HEK293 (cell line): ENCODE results near the gene FIGLA.

Source experiments
- CTCF ChIA-PET: fragments of 350-600 bp; formaldehyde crosslinking; extraction: SDS; loops from one replicate; lab custom pipeline; 2021; ENCODE audit warnings: antibody characterized with exemption; lab: Yijun Ruan, JAX
- POLR2A ChIA-PET: fragments of 300-600 bp; formaldehyde crosslinking; extraction: SDS; loops from one replicate; lab custom pipeline; 2020; ENCODE audit warnings: antibody characterized with exemption, inconsistent platforms; lab: Yijun Ruan, JAX
- H3K27ac ChIP-seq: fragments of 200-500 bp; sonication (Bioruptor generic); 2 replicates; pipeline ENCODE4 v1.5.1; 2014; ENCODE audit warnings: low read depth, low read length, control low read depth, inconsistent platforms; ENCODE audit errors: extremely low read depth
- H3K36me3 ChIP-seq, 2 experiments: fragments of 200-500 bp in 1 of 2; sonication (Bioruptor generic) in 1 of 2; 1 replicate in 1 of 2; 2 replicates in 1 of 2; pipeline ENCODE4 v1.5.1; 2014 to 2017; ENCODE audit warnings: inconsistent platforms in 2 of 2, low read length in 2 of 2; ENCODE audit not compliant: control insufficient read depth in 2 of 2, insufficient read depth in 1 of 2
- H3K4me1 ChIP-seq: fragments of 200-500 bp; sonication (Bioruptor generic); 2 replicates; pipeline ENCODE4 v1.5.1; 2014; ENCODE audit warnings: mild to moderate bottlenecking, low read length, inconsistent platforms; ENCODE audit not compliant: control insufficient read depth, insufficient read depth
- H3K4me3 ChIP-seq: 2 replicates; pipeline ENCODE4 v1.5.1; 2011; ENCODE audit warnings: low read depth, mild to moderate bottlenecking, control low read depth, low read length, moderate library complexity
- H3K9me3 ChIP-seq: fragments of 200-500 bp; sonication (Bioruptor generic); 2 replicates; pipeline ENCODE4 v1.5.1; 2014; ENCODE audit warnings: low read depth, low read length, inconsistent platforms; ENCODE audit not compliant: control insufficient read depth, insufficient read depth
- BCL11B ChIP-seq: fragments of 450-650 bp; formaldehyde crosslinking; IDR thresholded peaks from 2 replicates; pipeline ENCODE4 v1.5.1; 2016; ENCODE audit warnings: low read depth, missing biosample characterization, missing genetic modification characterization
- YY1 ChIP-seq: fragments of 450-650 bp; formaldehyde crosslinking; IDR thresholded peaks from 2 replicates; pipeline ENCODE4 v1.5.1; 2018; ENCODE audit warnings: missing biosample characterization, missing genetic modification characterization
- ZNF157 ChIP-seq: fragments of 450-650 bp; formaldehyde crosslinking; IDR thresholded peaks from 2 replicates; pipeline ENCODE4 v1.5.1; 2016; ENCODE audit warnings: missing biosample characterization, missing genetic modification characterization
- ZNF19 ChIP-seq: fragments of 450-650 bp; formaldehyde crosslinking; IDR thresholded peaks from 2 replicates; pipeline ENCODE4; 2016; ENCODE audit warnings: missing biosample characterization, missing genetic modification characterization, low read depth
- ZNF394 ChIP-seq: fragments of 450-650 bp; formaldehyde crosslinking; IDR thresholded peaks from 2 replicates; pipeline ENCODE4 v1.5.1; 2016; ENCODE audit warnings: missing biosample characterization, missing genetic modification characterization, mild to moderate bottlenecking, moderate library complexity, borderline replicate concordance
- ZNF548 ChIP-seq: fragments of 450-650 bp; formaldehyde crosslinking; IDR thresholded peaks from 2 replicates; pipeline ENCODE4 v1.5.1; 2016; ENCODE audit warnings: missing biosample characterization, missing genetic modification characterization
- ZNF623 ChIP-seq: fragments of 450-650 bp; formaldehyde crosslinking; IDR thresholded peaks from 2 replicates; pipeline ENCODE4 v1.5.1; 2016; ENCODE audit warnings: missing biosample characterization, missing genetic modification characterization
- ZNF624 ChIP-seq: fragments of 450-650 bp; formaldehyde crosslinking; IDR thresholded peaks from 2 replicates; pipeline ENCODE4 v1.5.1; 2017; ENCODE audit warnings: missing biosample characterization, missing genetic modification characterization
- ZNF776 ChIP-seq: fragments of 450-650 bp; formaldehyde crosslinking; IDR thresholded peaks from 2 replicates; pipeline ENCODE4 v1.5.0; 2017; ENCODE audit warnings: missing biosample characterization, missing genetic modification characterization, borderline replicate concordance
- ZNF792 ChIP-seq: fragments of 450-650 bp; formaldehyde crosslinking; IDR thresholded peaks from 2 replicates; pipeline ENCODE4 v1.5.1; 2016; ENCODE audit warnings: missing biosample characterization, missing genetic modification characterization
- ZNF830 ChIP-seq: fragments of 450-650 bp; IDR thresholded peaks from 2 replicates; pipeline ENCODE4 v1.5.0; 2018; ENCODE audit warnings: missing biosample characterization, missing genetic modification characterization, low read depth, mild to moderate bottlenecking, moderate library complexity
- ZSCAN23 ChIP-seq: fragments of 450-650 bp; formaldehyde crosslinking; IDR thresholded peaks from 2 replicates; pipeline ENCODE4 v1.5.1; 2016; ENCODE audit warnings: missing biosample characterization, missing genetic modification characterization
- TF ChIP-seq, protein P1 (sequence below): fragments of 450-650 bp; formaldehyde crosslinking; IDR thresholded peaks from 2 replicates; pipeline ENCODE4 v1.5.1; 2016; ENCODE audit warnings: missing biosample characterization, missing genetic modification characterization
- TF ChIP-seq, protein P2 (sequence below): fragments of 450-650 bp; formaldehyde crosslinking; IDR thresholded peaks from 2 replicates; pipeline ENCODE4 v1.5.1; 2016; ENCODE audit warnings: missing biosample characterization, missing genetic modification characterization
- TF ChIP-seq, protein P3 (sequence below): fragments of 450-650 bp; formaldehyde crosslinking; IDR thresholded peaks from 2 replicates; pipeline ENCODE4 v1.5.1; 2017; ENCODE audit warnings: missing biosample characterization, missing genetic modification characterization
- TF ChIP-seq, protein P4 (sequence below): sonication (generic); formaldehyde crosslinking; IDR thresholded peaks from 2 replicates; pipeline ENCODE4 v1.8.1; 2022; ENCODE audit warnings: mild to moderate bottlenecking, moderate library complexity, missing genetic modification reagents

FIGLA gene

DNA sequence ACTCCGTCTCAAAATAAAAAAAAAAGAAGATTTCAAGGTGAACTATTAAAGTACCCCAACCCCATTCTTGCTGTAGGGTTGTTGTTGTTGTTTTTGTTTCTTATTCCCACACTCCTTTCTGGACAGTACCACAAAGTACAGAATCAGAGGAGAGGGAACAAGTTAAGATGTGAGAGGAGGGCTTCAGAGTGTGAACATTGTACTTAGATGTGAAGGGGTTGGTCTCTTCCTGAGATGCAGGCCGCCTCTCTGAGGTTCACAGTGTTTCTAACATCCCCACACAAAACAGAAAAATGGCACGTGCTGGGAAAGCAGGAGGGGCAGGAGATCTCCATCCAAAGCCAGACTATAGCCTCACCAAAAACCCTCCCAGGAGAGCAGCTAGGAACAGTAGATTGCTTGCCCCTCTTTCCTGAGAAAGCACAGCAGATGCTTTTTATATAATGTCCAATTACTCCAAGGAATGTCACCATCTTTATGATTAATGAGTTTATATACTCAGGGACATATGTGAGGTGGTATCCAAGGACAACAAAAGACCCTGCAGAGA is 45.1 kb downstream of the FIGLA start:
- TF ChIP-seq, protein P1, sequence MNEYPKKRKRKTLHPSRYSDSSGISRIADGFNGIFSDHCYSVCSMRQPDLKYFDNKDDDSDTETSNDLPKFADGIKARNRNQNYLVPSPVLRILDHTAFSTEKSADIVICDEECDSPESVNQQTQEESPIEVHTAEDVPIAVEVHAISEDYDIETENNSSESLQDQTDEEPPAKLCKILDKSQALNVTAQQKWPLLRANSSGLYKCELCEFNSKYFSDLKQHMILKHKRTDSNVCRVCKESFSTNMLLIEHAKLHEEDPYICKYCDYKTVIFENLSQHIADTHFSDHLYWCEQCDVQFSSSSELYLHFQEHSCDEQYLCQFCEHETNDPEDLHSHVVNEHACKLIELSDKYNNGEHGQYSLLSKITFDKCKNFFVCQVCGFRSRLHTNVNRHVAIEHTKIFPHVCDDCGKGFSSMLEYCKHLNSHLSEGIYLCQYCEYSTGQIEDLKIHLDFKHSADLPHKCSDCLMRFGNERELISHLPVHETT = no peak
- TF ChIP-seq, protein P2, sequence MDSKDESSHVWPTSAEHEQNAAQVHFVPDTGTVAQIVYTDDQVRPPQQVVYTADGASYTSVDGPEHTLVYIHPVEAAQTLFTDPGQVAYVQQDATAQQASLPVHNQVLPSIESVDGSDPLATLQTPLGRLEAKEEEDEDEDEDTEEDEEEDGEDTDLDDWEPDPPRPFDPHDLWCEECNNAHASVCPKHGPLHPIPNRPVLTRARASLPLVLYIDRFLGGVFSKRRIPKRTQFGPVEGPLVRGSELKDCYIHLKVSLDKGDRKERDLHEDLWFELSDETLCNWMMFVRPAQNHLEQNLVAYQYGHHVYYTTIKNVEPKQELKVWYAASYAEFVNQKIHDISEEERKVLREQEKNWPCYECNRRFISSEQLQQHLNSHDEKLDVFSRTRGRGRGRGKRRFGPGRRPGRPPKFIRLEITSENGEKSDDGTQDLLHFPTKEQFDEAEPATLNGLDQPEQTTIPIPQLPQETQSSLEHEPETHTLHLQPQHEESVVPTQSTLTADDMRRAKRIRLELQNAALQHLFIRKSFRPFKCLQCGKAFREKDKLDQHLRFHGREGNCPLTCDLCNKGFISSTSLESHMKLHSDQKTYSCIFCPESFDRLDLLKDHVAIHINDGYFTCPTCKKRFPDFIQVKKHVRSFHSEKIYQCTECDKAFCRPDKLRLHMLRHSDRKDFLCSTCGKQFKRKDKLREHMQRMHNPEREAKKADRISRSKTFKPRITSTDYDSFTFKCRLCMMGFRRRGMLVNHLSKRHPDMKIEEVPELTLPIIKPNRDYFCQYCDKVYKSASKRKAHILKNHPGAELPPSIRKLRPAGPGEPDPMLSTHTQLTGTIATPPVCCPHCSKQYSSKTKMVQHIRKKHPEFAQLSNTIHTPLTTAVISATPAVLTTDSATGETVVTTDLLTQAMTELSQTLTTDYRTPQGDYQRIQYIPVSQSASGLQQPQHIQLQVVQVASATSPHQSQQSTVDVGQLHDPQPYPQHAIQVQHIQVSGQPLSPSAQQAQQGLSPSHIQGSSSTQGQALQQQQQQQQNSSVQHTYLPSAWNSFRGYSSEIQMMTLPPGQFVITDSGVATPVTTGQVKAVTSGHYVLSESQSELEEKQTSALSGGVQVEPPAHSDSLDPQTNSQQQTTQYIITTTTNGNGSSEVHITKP (tag by site-specific recombination) = peak; percentile 74
- H3K36me3 ChIP-seq = no peaks in the 10 kb centered on the region; a peak in 1 of 3 replicates
- ChIA-PET POLR2A (interaction anchor here (1.0 kb wide), 1 partner anchor 23 kb away, joined by 6 read pairs; the partner anchor contains the start of gene ADD2), CTCF (interaction anchor here (1.6 kb wide), 1 partner anchor 23 kb away, joined by 9 read pairs; the partner anchor contains the start of gene ADD2)
- H3K27ac ChIP-seq = no peak overlapping the region
- H3K4me1 ChIP-seq = peaks cover 3% of the 10 kb centered on the region; the same call in 1 of the 2 replicates
- H3K9me3 ChIP-seq = no peaks in the 10 kb centered on the region
- H3K4me3 ChIP-seq = no peak overlapping the region

DNA sequence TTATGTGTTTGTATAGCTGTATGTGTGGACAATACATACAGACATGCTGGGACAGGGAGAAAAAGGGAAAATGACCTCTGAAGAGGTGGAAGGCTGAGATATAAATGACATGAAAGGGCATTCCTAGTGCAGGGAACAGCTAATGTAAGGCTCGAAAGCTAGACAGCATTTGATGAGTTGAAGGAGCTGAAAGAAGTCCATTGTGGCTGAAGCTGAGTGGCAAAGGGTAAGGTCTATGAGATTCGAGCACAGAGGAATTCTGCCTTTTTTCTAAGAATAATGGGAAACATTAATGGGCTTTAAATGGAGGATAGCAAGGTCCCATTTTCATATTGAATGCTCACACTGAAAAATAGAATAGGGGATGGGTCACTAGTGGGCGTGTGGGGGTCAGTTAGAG is 46.0 kb downstream of the FIGLA start:
- CTCF ChIA-PET = interaction anchor here (1.8 kb wide), 1 partner anchor 24 kb away, joined by 5 read pairs; the partner anchor contains the start of gene ADD2

DNA sequence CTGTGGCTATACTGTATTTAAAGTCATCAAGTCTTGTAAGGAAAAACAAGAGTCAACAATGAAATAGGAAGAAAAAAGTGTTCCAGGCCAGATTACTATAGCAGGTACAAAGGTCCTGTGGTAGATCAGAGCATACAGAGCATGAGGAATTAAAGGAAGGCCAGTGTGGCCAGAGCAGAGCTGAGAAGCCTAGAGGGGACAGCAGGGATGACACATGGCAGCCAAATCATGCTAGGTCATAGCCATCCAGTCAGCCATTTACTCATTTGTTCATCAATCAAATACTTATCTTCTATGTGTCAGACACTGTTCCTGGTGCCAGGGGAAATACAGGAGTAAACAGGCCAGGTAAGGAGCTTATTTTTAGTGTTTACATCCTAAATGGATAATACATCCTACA is 46.8 kb downstream of the FIGLA start:
- ChIA-PET POLR2A (no interaction called here), CTCF (interaction anchor here (0.7 to 1.8 kb wide), 2 partner anchors 25 to 403 kb away, joined by 3 to 5 read pairs; partner anchors contain the start of gene ADD2)
- TF ChIP-seq ZNF624 (no peak), ZNF623 (peak; percentile 92)
- Histone ChIP-seq H3K9me3 (no peaks in the 10 kb centered on the region), H3K4me3 (no peak overlapping the region), H3K27ac (no peak overlapping the region), H3K36me3 (no peaks in the 10 kb centered on the region; a peak in 1 of 3 replicates), H3K4me1 (peaks cover 3% of the 10 kb centered on the region; the same call in 1 of the 2 replicates)

More for the DNA sequence above, 46.0 kb downstream of the FIGLA start:
- Histone ChIP-seq H3K4me3 (no peak overlapping the region), H3K27ac (no peak overlapping the region), H3K4me1 (peaks cover 3% of the 10 kb centered on the region; the same call in 1 of the 2 replicates), H3K9me3 (no peaks in the 10 kb centered on the region), H3K36me3 (no peaks in the 10 kb centered on the region; a peak in 1 of 3 replicates)
- POLR2A ChIA-PET = no interaction called here
- TF ChIP-seq BCL11B (tag by site-specific recombination) (no peak), ZNF394 (tag by site-specific recombination) (no peak), ZNF157 (tag by site-specific recombination) (no peak), ZNF624 (no peak), ZSCAN23 (tag by site-specific recombination) (no peak), ZNF792 (tag by site-specific recombination) (no peak), YY1 (tag by site-specific recombination) (no peak), ZNF776 (no peak), ZNF19 (tag by site-specific recombination) (no peak), ZNF830 (tag by site-specific recombination) (no peak), ZNF548 (tag by site-specific recombination) (no peak)
- TF ChIP-seq, protein P3, sequence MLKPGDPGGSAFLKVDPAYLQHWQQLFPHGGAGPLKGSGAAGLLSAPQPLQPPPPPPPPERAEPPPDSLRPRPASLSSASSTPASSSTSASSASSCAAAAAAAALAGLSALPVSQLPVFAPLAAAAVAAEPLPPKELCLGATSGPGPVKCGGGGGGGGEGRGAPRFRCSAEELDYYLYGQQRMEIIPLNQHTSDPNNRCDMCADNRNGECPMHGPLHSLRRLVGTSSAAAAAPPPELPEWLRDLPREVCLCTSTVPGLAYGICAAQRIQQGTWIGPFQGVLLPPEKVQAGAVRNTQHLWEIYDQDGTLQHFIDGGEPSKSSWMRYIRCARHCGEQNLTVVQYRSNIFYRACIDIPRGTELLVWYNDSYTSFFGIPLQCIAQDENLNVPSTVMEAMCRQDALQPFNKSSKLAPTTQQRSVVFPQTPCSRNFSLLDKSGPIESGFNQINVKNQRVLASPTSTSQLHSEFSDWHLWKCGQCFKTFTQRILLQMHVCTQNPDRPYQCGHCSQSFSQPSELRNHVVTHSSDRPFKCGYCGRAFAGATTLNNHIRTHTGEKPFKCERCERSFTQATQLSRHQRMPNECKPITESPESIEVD (tag by site-specific recombination) = no peak
- TF ChIP-seq, protein P4, sequence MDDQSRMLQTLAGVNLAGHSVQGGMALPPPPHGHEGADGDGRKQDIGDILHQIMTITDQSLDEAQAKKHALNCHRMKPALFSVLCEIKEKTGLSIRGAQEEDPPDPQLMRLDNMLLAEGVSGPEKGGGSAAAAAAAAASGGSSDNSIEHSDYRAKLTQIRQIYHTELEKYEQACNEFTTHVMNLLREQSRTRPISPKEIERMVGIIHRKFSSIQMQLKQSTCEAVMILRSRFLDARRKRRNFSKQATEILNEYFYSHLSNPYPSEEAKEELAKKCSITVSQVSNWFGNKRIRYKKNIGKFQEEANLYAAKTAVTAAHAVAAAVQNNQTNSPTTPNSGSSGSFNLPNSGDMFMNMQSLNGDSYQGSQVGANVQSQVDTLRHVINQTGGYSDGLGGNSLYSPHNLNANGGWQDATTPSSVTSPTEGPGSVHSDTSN (CRISPR knock-in tag) = no peak
